Mesenchymal stem cell (in vitro differentiated cells and primary cell): ENCODE measurements around the gene RASD1.

Experiments
- DNase-seq: peaks from one replicate; pipeline ENCODE4 v3.0.0-alpha.2; 2013
- H2AFZ ChIP-seq: one replicate; pipeline ENCODE4 v1.6.1; 2013; ENCODE audit warnings: low read depth, mild to moderate bottlenecking, control low read depth, inconsistent platforms, low read length, moderate library complexity
- H2AK5ac ChIP-seq: 2 replicates; pipeline ENCODE4 v1.6.1; 2013; ENCODE audit warnings: low read length, moderate library complexity, mild to moderate bottlenecking, inconsistent platforms; ENCODE audit not compliant: severe bottlenecking
- H2BK120ac ChIP-seq: one replicate; pipeline ENCODE4 v1.6.1; 2013; ENCODE audit warnings: low read depth, mild to moderate bottlenecking, inconsistent platforms, low read length, moderate library complexity
- H2BK12ac ChIP-seq, 2 experiments: one replicate each; pipeline ENCODE4 v1.6.1; 2013; ENCODE audit warnings: inconsistent platforms in 2 of 2, low read length in 2 of 2, mild to moderate bottlenecking in 2 of 2, moderate library complexity in 2 of 2, control low read depth in 1 of 2
- H2BK15ac ChIP-seq: one replicate; pipeline ENCODE4 v1.6.1; 2013; ENCODE audit warnings: mild to moderate bottlenecking, low read depth, inconsistent platforms; ENCODE audit not compliant: poor library complexity, severe bottlenecking
- H2BK5ac ChIP-seq: 2 replicates; pipeline ENCODE4 v1.6.1; 2013; ENCODE audit warnings: low read depth, mild to moderate bottlenecking, low read length, control low read depth, inconsistent platforms; ENCODE audit not compliant: poor library complexity, severe bottlenecking
- H3K14ac ChIP-seq, 2 experiments: one replicate each; pipeline ENCODE4 v1.6.1; 2013; ENCODE audit warnings: inconsistent platforms in 2 of 2, low read length in 2 of 2, control low read depth in 1 of 2, mild to moderate bottlenecking in 1 of 2, moderate library complexity in 1 of 2
- H3K18ac ChIP-seq, 2 experiments: one replicate each; pipeline ENCODE4 v1.6.1; 2013; ENCODE audit warnings: inconsistent platforms in 2 of 2, low read length in 2 of 2, control low read depth in 1 of 2, low read depth in 1 of 2, mild to moderate bottlenecking in 1 of 2
- H3K23ac ChIP-seq, 2 experiments: one replicate each; pipeline ENCODE4 v1.6.1; 2013; ENCODE audit warnings: inconsistent platforms in 2 of 2, low read length in 2 of 2, mild to moderate bottlenecking in 2 of 2, moderate library complexity in 2 of 2, control low read depth in 1 of 2
- H3K27ac ChIP-seq: 2 replicates; pipeline ENCODE4 v1.5.1; 2013; ENCODE audit warnings: mild to moderate bottlenecking, moderate library complexity, low read length, control low read depth, inconsistent platforms; ENCODE audit not compliant: poor library complexity, severe bottlenecking
- H3K27me3 ChIP-seq, 2 experiments: 2 replicates each; pipeline versions ENCODE4 v1.6.1 to v1.7.0; 2013; ENCODE audit warnings: low read length in 2 of 2, mild to moderate bottlenecking in 2 of 2, moderate library complexity in 2 of 2, control low read depth in 1 of 2, inconsistent platforms in 1 of 2; ENCODE audit not compliant: control insufficient read depth in 1 of 2, insufficient read depth in 1 of 2
- H3K36me3 ChIP-seq, 2 experiments: 2 replicates each; pipeline versions ENCODE4 v1.6.1 to v1.7.0; 2013; ENCODE audit warnings: low read length in 2 of 2, control low read depth in 1 of 2, inconsistent platforms in 1 of 2, low read depth in 1 of 2, mild to moderate bottlenecking in 1 of 2; ENCODE audit not compliant: insufficient read depth in 2 of 2, control insufficient read depth in 1 of 2
- H3K4ac ChIP-seq, 2 experiments: one replicate each; pipeline ENCODE4 v1.6.1; 2013; ENCODE audit warnings: inconsistent platforms in 2 of 2, low read length in 2 of 2, mild to moderate bottlenecking in 2 of 2, moderate library complexity in 2 of 2, control low read depth in 1 of 2, low read depth in 1 of 2
- H3K4me1 ChIP-seq: 2 replicates; pipeline ENCODE4 v1.6.1; 2013; ENCODE audit warnings: low read depth, low read length, control low read depth; ENCODE audit not compliant: control insufficient read depth, insufficient read depth
- H3K4me2 ChIP-seq: 2 replicates; pipeline ENCODE4 v1.6.1; 2013; ENCODE audit warnings: low read length, mild to moderate bottlenecking, inconsistent platforms; ENCODE audit not compliant: poor library complexity, severe bottlenecking
- H3K4me3 ChIP-seq, 2 experiments: 2 replicates each; pipeline versions ENCODE4 v1.5.1 to v1.7.0; 2013; ENCODE audit warnings: low read length in 2 of 2, mild to moderate bottlenecking in 2 of 2, control low read depth in 1 of 2, low read depth in 1 of 2; ENCODE audit not compliant: insufficient read depth in 1 of 2
- H3K79me1 ChIP-seq: replicated peaks from 2 replicates; pipeline ENCODE4 v1.6.1; 2013; ENCODE audit warnings: mild to moderate bottlenecking, control low read depth, low read length, inconsistent platforms; ENCODE audit not compliant: poor library complexity, severe bottlenecking
- H3K9ac ChIP-seq: 2 replicates; pipeline ENCODE4 v1.7.0; 2013; ENCODE audit warnings: mild to moderate bottlenecking, low read length, moderate library complexity
- H3K9me3 ChIP-seq: 2 replicates; pipeline ENCODE4 v1.7.0; 2013; ENCODE audit warnings: mild to moderate bottlenecking, low read length; ENCODE audit not compliant: control insufficient read depth
- H4K8ac ChIP-seq: one replicate; pipeline ENCODE4 v1.6.1; 2013; ENCODE audit warnings: inconsistent platforms, mild to moderate bottlenecking, low read length, moderate library complexity
- H4K91ac ChIP-seq: one replicate; pipeline ENCODE4 v1.6.1; 2013; ENCODE audit warnings: mild to moderate bottlenecking, low read length, inconsistent platforms
- WGBS: methylation state at CpG from one replicate; pipeline ENCODE4 v1.1.7; 2013; ENCODE audit warnings: mixed read lengths; 5-methylcytosine and 5-hydroxymethylcytosine counted together

Gene RASD1

GRCh38 chr17:17480593-17481148 is 15.5 kb downstream of the RASD1 start:
- no peak overlapping the region for H2AFZ ChIP-seq
- no peak overlapping the region for H3K27ac ChIP-seq
- no peak overlapping the region for H3K18ac ChIP-seq
- H4K91ac ChIP-seq: no peak overlapping the region
- no peak overlapping the region for H3K4ac ChIP-seq
- H3K14ac ChIP-seq: no peak overlapping the region
- H3K27me3 ChIP-seq: no peaks in the 10 kb centered on the region
- no peaks in the 10 kb centered on the region for H3K9me3 ChIP-seq
- no peak overlapping the region for H2BK12ac ChIP-seq
- no peak overlapping the region for H3K23ac ChIP-seq
- peaks cover 10 to 18% of the 10 kb centered on the region in 2 experiments for H3K36me3 ChIP-seq
- H2BK15ac ChIP-seq: no peak overlapping the region
- no peak overlapping the region for H2AK5ac ChIP-seq
- no peak overlapping the region for H3K4me3 ChIP-seq
- H3K4me2 ChIP-seq: no peak overlapping the region
- WGBS: 96% methylated on average over 6 of the region's 6 CpGs
- peaks cover 8% of the 10 kb centered on the region for H3K4me1 ChIP-seq
- H2BK5ac ChIP-seq: no peak overlapping the region
- no peak for DNase-seq
- no peak overlapping the region for H2BK120ac ChIP-seq
- H3K79me1 ChIP-seq: peaks cover 33% of the 10 kb centered on the region
- H3K9ac ChIP-seq: no peak overlapping the region
- H4K8ac ChIP-seq: no peak overlapping the region

DNA sequence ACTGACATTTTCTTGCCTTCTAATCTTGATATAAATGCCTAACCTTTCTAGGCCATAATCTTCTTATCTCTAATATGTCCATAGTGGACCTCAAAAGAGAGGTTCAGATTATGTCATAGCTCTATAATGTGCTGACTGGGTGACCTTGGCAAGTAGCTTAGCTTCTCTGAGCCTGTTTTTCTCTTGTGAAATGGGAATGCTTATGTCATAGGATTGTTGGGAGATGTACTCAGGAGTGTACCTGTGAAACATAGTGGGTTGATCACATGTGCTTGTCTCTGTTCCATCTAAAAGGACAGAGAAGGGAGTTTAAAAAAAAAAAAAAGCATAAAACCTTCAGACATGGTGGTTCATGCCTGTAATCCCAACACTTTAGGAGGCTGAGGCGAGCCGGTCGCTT is 17.0 kb downstream of the RASD1 start:
- H4K8ac ChIP-seq: no peak overlapping the region
- 100% methylated on average over 3 of the region's 3 CpGs for WGBS

GRCh38 chr17:17476865-17477467 is 19.2 kb downstream of the RASD1 start, which contains the start of gene MED9:
Gene MED9 (plus strand): TSS chr17:17477000. CDS start chr17:17477042, 42 bp downstream.
- H3K14ac ChIP-seq: peak within 1 kb of the TSS in 1 of 2 experiments; percentile 99
- H3K36me3 ChIP-seq: peaks cover 0 to 13% of the 10 kb centered on the region in 2 experiments
- peaks cover 9 to 12% of the 10 kb centered on the region in 2 experiments for H3K27me3 ChIP-seq
- WGBS: under 1% methylated on average over 47 of the region's 47 CpGs
- peak within 1 kb of the TSS; percentile 94 for H3K9ac ChIP-seq
- peak within 1 kb of the TSS; percentile 100 for H2AFZ ChIP-seq
- peak within 1 kb of the TSS; percentile 100 for H4K8ac ChIP-seq
- peak within 1 kb of the TSS; percentile 80 for H3K4me2 ChIP-seq
- peak within 1 kb of the TSS; percentile 99 to 100 for H3K4me3 ChIP-seq
- H4K91ac ChIP-seq: peak within 1 kb of the TSS; percentile 95
- H2AK5ac ChIP-seq: no peak within 1 kb of the TSS
- H3K18ac ChIP-seq: peak within 1 kb of the TSS; percentile 95 to 98
- H3K4ac ChIP-seq: peak within 1 kb of the TSS; percentile 66 to 84
- peak within 1 kb of the TSS; percentile 88 for H2BK15ac ChIP-seq
- peak; percentile 88 for DNase-seq
- H3K23ac ChIP-seq: peak within 1 kb of the TSS in 1 of 2 experiments; percentile 99
- no peak within 1 kb of the TSS for H2BK120ac ChIP-seq
- H2BK5ac ChIP-seq: no peak within 1 kb of the TSS
- no peaks in the 10 kb centered on the region for H3K9me3 ChIP-seq
- peak within 1 kb of the TSS; percentile 27 for H3K27ac ChIP-seq
- H3K79me1 ChIP-seq: peaks cover 16% of the 10 kb centered on the region
- H3K4me1 ChIP-seq: peaks cover 2% of the 10 kb centered on the region
- peak within 1 kb of the TSS in 1 of 2 experiments; percentile 39 for H2BK12ac ChIP-seq

More for the DNA sequence above, 17.0 kb downstream of the RASD1 start:
- H3K23ac ChIP-seq: no peak overlapping the region
- no peak overlapping the region for H2AK5ac ChIP-seq
- no peak overlapping the region for H3K27ac ChIP-seq
- no peak for DNase-seq
- no peak overlapping the region for H3K4ac ChIP-seq
- peaks cover 0 to 1% of the 10 kb centered on the region in 2 experiments for H3K27me3 ChIP-seq
- H3K4me3 ChIP-seq: no peak overlapping the region
- peaks cover 1 to 18% of the 10 kb centered on the region in 2 experiments for H3K36me3 ChIP-seq
- H3K9ac ChIP-seq: no peak overlapping the region
- H3K4me2 ChIP-seq: no peak overlapping the region
- no peak overlapping the region for H2BK15ac ChIP-seq
- H3K18ac ChIP-seq: no peak overlapping the region
- no peak overlapping the region for H2BK120ac ChIP-seq
- no peak overlapping the region for H2BK12ac ChIP-seq
- H3K9me3 ChIP-seq: no peaks in the 10 kb centered on the region
- H3K14ac ChIP-seq: no peak overlapping the region
- H2BK5ac ChIP-seq: no peak overlapping the region
- peaks cover 3% of the 10 kb centered on the region for H3K4me1 ChIP-seq
- no peak overlapping the region for H2AFZ ChIP-seq
- H3K79me1 ChIP-seq: peaks cover 23% of the 10 kb centered on the region
- no peak overlapping the region for H4K91ac ChIP-seq

GRCh38 chr17:17474341-17474740 is 21.9 kb downstream of the RASD1 start:
- Histone ChIP-seq H3K27me3 (peaks cover 23 to 30% of the 10 kb centered on the region in 2 experiments), H3K23ac (no peak overlapping the region), H3K79me1 (peaks cover 8% of the 10 kb centered on the region), H3K4me1 (peaks cover 2% of the 10 kb centered on the region), H4K8ac (no peak overlapping the region), H2AFZ (no peak overlapping the region), H2AK5ac (no peak overlapping the region), H3K9me3 (no peaks in the 10 kb centered on the region), H3K27ac (no peak overlapping the region), H3K4me2 (no peak overlapping the region), H3K14ac (no peak overlapping the region), H3K9ac (no peak overlapping the region), H2BK120ac (no peak overlapping the region), H2BK12ac (no peak overlapping the region), H3K4me3 (no peak overlapping the region), H4K91ac (no peak overlapping the region), H3K4ac (no peak overlapping the region), H2BK15ac (no peak overlapping the region), H2BK5ac (no peak overlapping the region), H3K18ac (no peak overlapping the region), H3K36me3 (no peaks in the 10 kb centered on the region)
- no peak for DNase-seq
- 88% methylated on average over 7 of the region's 7 CpGs for WGBS
